Immature natural killer cell (primary cell): ENCODE results near the gene PLEKHA4. TPM values are rescaled to one million over a fixed set of nuclear protein-coding genes. Genes with fewer than 3 reads are reported as not detected.

Experiments used
- polyA plus RNA-seq, 3 donors: library from polyadenylated mRNA; unstranded; fragments of 300-500 nt; fragmentation: Illumina TruSeq; gene quantifications; one replicate each; pipeline ENCODE4 v1.2.3, GENCODE V29; 2021

Gene PLEKHA4
- polyA plus RNA-seq, 3 donors from 2014 or later, result 3.0 to 5.9 (median 4.8) TPM

Other genes starting within 250 kb of the PLEKHA4 start
- 1,000 to 10,000 TPM in 1 of 3 donors, 100 to 1,000 TPM in 2; 938 to 1,525 (median 950) TPM for gene RPL18, start 249.4 kb downstream of the PLEKHA4 start, polyA plus RNA-seq
- 10 to 100 TPM; 10.5 to 14.5 (median 14.1) TPM for gene SPHK2, start 249.1 kb downstream of the PLEKHA4 start, polyA plus RNA-seq
- gene DBP, start 231.2 kb downstream of the PLEKHA4 start, polyA plus RNA-seq, result 10 to 100 TPM; 23.6 to 65.1 (median 26.3) TPM
- gene CA11, start 222.4 kb downstream of the PLEKHA4 start, polyA plus RNA-seq, result 10 to 100 TPM in 1 of 3 donors, 1 to 10 TPM in 2; 1.8 to 16.4 (median 3.6) TPM
- under 1 TPM in 1 of 3 donors, not detected in 2; 0.46 TPM for gene NTN5, start 195.6 kb downstream of the PLEKHA4 start, polyA plus RNA-seq
- under 1 TPM in 1 of 3 donors, not detected in 2; 0.21 TPM for gene FUT2, start 172.6 kb downstream of the PLEKHA4 start, polyA plus RNA-seq
- 1 to 10 TPM in 1 of 3 donors, under 1 TPM in 1, not detected in 1; 0.17 to 1.1 TPM for gene MAMSTR, start 148.9 kb downstream of the PLEKHA4 start, polyA plus RNA-seq
- under 1 TPM in 1 of 3 donors, not detected in 2; 0.10 TPM for gene RASIP1, start 128.0 kb downstream of the PLEKHA4 start, polyA plus RNA-seq
- gene IZUMO1, start 121.7 kb downstream of the PLEKHA4 start, polyA plus RNA-seq, result not detected
- gene FUT1, start 116.0 kb downstream of the PLEKHA4 start, polyA plus RNA-seq, result not detected
- gene FGF21, start 113.1 kb downstream of the PLEKHA4 start, polyA plus RNA-seq, result not detected
- 10 to 100 TPM; 18.0 to 21.3 (median 19.9) TPM for gene BCAT2, start 57.6 kb downstream of the PLEKHA4 start, polyA plus RNA-seq
- gene HSD17B14, start 32.1 kb downstream of the PLEKHA4 start, polyA plus RNA-seq, result not detected
- gene PPP1R15A, start 3.8 kb upstream of the PLEKHA4 start, polyA plus RNA-seq, result 100 to 1,000 TPM in 1 of 3 donors, 10 to 100 TPM in 2; 41.7 to 149 (median 48.8) TPM
- not detected for gene TULP2, start 30.1 kb upstream of the PLEKHA4 start, polyA plus RNA-seq
- 100 to 1,000 TPM in 1 of 3 donors, 10 to 100 TPM in 2; 76.7 to 219 (median 89.7) TPM for gene NUCB1, start 31.7 kb upstream of the PLEKHA4 start, polyA plus RNA-seq
- gene DHDH, start 65.1 kb upstream of the PLEKHA4 start, polyA plus RNA-seq, result 1 to 10 TPM in 1 of 3 donors, not detected in 2; 1.3 TPM
- 100 to 1,000 TPM in 2 of 3 donors, 10 to 100 TPM in 1; 88.6 to 137 (median 106) TPM for gene BAX, start 86.3 kb upstream of the PLEKHA4 start, polyA plus RNA-seq
- gene FTL, start 96.7 kb upstream of the PLEKHA4 start, polyA plus RNA-seq, result 1,000 to 10,000 TPM; 3,472 to 4,403 (median 4,065) TPM
- 10 to 100 TPM; 16.0 to 40.3 (median 32.9) TPM for gene GYS1, start 124.7 kb upstream of the PLEKHA4 start, polyA plus RNA-seq
- gene RUVBL2, start 125.3 kb upstream of the PLEKHA4 start, polyA plus RNA-seq, result 10 to 100 TPM; 64.0 to 72.7 (median 64.2) TPM
- not detected for gene LHB, start 148.5 kb upstream of the PLEKHA4 start, polyA plus RNA-seq
- gene CGB3, start 155.7 kb upstream of the PLEKHA4 start, polyA plus RNA-seq, result not detected
- gene CGB2, start 163.3 kb upstream of the PLEKHA4 start, polyA plus RNA-seq, result not detected
- gene CGB1, start 168.3 kb upstream of the PLEKHA4 start, polyA plus RNA-seq, result not detected
- gene CGB5, start 175.2 kb upstream of the PLEKHA4 start, polyA plus RNA-seq, result not detected
- not detected for gene CGB8, start 180.5 kb upstream of the PLEKHA4 start, polyA plus RNA-seq
- not detected for gene CGB7, start 189.1 kb upstream of the PLEKHA4 start, polyA plus RNA-seq
- not detected for gene NTF4, start 196.2 kb upstream of the PLEKHA4 start, polyA plus RNA-seq
- not detected for gene KCNA7, start 204.1 kb upstream of the PLEKHA4 start, polyA plus RNA-seq
- gene SNRNP70, start 216.8 kb upstream of the PLEKHA4 start, polyA plus RNA-seq, result 10 to 100 TPM; 42.6 to 84.4 (median 48.8) TPM
- 1 to 10 TPM; 3.2 to 6.9 (median 5.6) TPM for gene LIN7B, start 245.8 kb upstream of the PLEKHA4 start, polyA plus RNA-seq